GM12872 (cell line): Measurements from ENCODE around the gene MATN4.

Source experiments
- CTCF ChIP-seq: IDR thresholded peaks from 3 replicates; pipeline ENCODE4 v1.5.1; 2011; ENCODE audit warnings: low read depth, mild to moderate bottlenecking, low read length, moderate library complexity; ENCODE audit not compliant: insufficient read depth

Gene MATN4

GRCh38 chr20:45339084-45339483 lies 31.0 kb upstream of the MATN4 start:
- no peak for TF ChIP-seq CTCF

GRCh38 chr20:45338121-45339030 lies 30.3 kb upstream of the MATN4 start:
- no peak for TF ChIP-seq CTCF

GRCh38 chr20:45337367-45338120 lies 29.4 kb upstream of the MATN4 start:
- no peak for TF ChIP-seq CTCF

GRCh38 chr20:45336530-45337366 lies 28.6 kb upstream of the MATN4 start:
- no peak for TF ChIP-seq CTCF

- no peak for TF ChIP-seq CTCF
These were observed 22.4 kb upstream of the MATN4 start for GRCh38 chr20:45330476-45330875.

GRCh38 chr20:45329497-45330319 lies 21.6 kb upstream of the MATN4 start:
- no peak for TF ChIP-seq CTCF
